Astrocyte of the spinal cord (primary cell): ENCODE results near the gene COQ10A.

ENCODE experiments used
- DNase-seq: peaks from one replicate; pipeline ENCODE4 v3.0.0; 2011; ENCODE audit warnings: low read depth, low spot score
- H3K4me3 ChIP-seq: 2 replicates; pipeline ENCODE4 v1.5.1; 2011; ENCODE audit warnings: low read depth, mild to moderate bottlenecking, low read length, moderate library complexity
- in situ Hi-C: cut with HindIII; loops from 2 replicates; pipeline ENCODE4 v1.10.0; 2017; ENCODE audit warnings: low sequenced_read_pairs
- TF ChIP-seq, protein P1 (sequence below): IDR thresholded peaks from 2 replicates; pipeline ENCODE4 v1.5.1; 2012; ENCODE audit warnings: low read depth, mild to moderate bottlenecking, low read length, inconsistent platforms

The COQ10A gene

DNA sequence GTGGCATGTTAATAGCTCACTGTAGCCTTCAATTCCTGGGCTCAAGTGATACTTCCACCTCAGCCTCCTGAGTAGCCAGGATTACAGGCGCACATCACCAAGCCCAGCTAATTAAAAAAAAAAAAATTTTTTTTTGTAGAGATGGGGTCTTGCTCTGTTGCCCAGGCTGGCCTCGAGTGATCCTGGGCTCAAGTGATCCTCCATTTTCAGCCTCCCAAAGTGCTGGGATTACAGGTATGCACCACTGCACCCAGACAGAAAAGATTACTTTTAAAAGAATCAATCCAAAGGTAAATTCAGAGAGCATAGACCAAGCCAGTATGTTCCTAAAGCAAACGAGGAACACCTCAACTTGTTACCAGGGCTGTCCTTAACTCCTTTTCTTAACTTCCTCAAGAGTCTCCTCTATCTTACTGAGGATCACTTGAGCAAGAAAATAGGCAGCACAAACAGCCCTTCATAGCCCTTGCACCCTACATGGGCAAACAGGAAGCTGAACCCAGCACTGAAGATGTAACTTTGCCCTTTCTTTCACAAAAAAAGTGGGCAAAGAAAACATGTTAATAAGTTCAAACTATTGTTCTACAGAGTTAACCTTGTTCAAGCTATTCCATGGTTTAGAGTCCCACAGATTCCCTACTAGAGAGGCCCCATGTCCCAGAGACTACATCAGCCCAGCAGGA, 22.1 kb downstream of the COQ10A start:
- no peak overlapping the region for H3K4me3 ChIP-seq
- in situ Hi-C loops: no loop called here
- DNase-seq: no peak
- TF ChIP-seq, protein P1, sequence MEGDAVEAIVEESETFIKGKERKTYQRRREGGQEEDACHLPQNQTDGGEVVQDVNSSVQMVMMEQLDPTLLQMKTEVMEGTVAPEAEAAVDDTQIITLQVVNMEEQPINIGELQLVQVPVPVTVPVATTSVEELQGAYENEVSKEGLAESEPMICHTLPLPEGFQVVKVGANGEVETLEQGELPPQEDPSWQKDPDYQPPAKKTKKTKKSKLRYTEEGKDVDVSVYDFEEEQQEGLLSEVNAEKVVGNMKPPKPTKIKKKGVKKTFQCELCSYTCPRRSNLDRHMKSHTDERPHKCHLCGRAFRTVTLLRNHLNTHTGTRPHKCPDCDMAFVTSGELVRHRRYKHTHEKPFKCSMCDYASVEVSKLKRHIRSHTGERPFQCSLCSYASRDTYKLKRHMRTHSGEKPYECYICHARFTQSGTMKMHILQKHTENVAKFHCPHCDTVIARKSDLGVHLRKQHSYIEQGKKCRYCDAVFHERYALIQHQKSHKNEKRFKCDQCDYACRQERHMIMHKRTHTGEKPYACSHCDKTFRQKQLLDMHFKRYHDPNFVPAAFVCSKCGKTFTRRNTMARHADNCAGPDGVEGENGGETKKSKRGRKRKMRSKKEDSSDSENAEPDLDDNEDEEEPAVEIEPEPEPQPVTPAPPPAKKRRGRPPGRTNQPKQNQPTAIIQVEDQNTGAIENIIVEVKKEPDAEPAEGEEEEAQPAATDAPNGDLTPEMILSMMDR: no peak

DNA sequence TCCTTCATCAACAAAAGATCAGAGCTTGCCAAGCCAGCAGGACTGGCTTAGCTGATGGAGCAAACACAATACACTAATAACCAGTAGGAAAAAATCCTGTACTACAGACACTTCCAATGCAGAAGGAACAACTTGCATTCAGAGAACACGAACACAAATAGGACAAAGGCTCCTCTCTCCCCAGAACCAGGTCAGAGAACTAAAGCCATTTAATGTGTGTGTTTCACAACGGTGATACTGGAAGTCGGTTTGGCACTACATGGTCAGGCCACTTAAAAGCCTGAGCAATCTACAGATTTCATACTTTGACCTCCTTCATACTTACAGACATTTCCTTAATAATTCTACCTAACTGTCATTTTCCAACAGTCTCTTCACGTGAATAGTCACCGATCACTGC, 27.1 kb downstream of the COQ10A start:
- TF ChIP-seq, protein P1: no peak
- in situ Hi-C loops: no loop called here
- DNase-seq: no peak
- H3K4me3 ChIP-seq: no peak overlapping the region

DNA sequence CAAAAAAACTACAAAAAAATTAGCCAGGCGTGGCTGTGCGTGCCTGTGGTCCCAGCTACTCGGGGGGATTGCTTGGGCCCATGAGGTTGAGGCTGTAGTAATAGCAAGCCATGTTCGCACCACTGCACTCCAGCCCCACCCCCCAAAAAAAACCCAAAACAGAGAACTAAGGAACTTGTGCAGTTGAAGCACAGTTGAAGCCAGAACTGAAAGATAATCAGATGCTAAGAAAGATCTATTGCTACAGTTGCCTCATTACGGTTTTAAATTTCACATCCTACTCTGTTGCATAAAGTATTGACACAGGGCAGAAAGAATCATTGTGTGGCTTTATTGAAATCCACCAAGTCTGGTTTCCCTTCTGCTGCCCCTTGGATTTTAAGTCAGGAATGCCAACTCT, 29.6 kb downstream of the COQ10A start:
- DNase-seq: no peak
- TF ChIP-seq, protein P1: no peak
- in situ Hi-C loops: no loop called here
- no peak overlapping the region for H3K4me3 ChIP-seq

DNA sequence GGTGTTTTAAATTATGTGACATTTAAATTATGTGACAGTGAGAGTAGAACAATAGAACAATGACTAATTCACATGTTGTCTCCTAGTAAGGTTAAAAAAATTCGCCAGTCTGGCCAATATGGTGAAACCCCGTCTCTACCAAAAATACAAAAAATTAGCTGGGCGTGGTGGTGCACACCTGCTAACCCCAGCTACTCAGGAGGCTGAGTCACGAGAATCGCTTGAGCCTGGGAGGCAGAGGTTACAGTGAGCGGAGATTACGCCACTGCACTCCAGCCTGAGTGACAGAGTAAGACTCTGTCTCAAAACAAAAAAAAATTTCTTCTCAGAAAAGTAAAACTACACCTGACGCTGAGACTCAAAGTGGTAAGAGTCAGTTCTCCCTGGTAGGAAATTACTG, 30.7 kb downstream of the COQ10A start:
- in situ Hi-C loops: no loop called here
- no peak for DNase-seq
- TF ChIP-seq, protein P1: no peak
- no peak overlapping the region for H3K4me3 ChIP-seq

DNA sequence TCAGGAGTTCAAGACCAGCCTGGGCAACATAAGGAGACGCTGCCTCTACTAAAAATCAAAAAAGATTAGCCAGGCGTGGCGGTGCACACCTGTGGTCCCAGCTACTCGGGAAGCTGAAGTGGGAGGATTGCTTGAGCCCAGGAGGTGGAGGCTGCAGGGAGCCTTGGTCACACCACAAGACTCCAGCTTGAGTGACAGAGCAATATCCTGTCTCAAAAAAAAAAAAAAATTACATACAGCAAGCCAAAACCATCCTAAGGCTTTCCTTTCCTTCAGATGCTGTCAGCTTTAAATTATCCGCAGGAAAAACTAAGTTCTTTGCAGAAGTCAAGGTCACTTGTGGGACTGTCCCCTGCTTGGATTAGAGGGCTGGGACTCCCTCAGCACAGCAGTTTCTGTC, 32.1 kb downstream of the COQ10A start:
- no peak for DNase-seq
- TF ChIP-seq, protein P1: no peak
- in situ Hi-C loops: no loop called here
- peak overlapping the region; percentile 95 for H3K4me3 ChIP-seq

DNA sequence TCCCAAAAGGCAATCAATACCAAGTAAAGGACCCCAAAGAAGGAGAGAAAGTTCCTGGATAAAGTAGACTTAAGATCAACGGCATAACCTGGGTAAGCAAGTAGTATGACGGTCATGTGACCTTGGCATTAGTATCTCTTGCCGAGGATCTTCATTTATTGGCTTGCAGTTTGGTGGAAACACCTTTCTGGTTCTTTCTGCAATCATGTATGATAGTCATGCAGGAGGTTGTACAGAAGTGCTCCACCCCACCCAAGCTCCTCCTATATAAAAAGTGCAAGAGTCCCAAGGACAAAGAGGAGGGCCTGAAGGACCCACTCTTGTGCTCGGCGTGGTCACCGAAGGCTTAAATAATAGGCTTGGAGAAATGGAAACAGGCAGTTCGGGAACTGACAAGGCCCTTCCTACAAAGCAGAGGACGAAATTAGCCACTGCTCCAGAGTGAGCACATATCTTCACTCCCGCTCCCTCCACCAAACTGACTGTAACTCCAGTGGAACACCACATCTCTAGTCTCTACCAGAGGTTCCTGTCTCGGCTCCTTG, 32.6 kb downstream of the COQ10A start:
- H3K4me3 ChIP-seq: peak overlapping the region; percentile 95
- in situ Hi-C loops: no loop called here
- no peak for DNase-seq
- TF ChIP-seq, protein P1: no peak
